GM18868 (cell line): ENCODE data around the gene ACKR1.
A peak's percentile ranks its signal among the peaks of the same experiment; 100 is the strongest.

Experiments
- ATAC-seq: cut with Tn5 transposase; IDR thresholded peaks from one replicate; pipeline ENCODE4 v1.9.1; 2021; ENCODE audit warnings: mild to moderate bottlenecking, moderate library complexity; ENCODE audit not compliant: unreplicated experiment

The ACKR1 gene, protein sequence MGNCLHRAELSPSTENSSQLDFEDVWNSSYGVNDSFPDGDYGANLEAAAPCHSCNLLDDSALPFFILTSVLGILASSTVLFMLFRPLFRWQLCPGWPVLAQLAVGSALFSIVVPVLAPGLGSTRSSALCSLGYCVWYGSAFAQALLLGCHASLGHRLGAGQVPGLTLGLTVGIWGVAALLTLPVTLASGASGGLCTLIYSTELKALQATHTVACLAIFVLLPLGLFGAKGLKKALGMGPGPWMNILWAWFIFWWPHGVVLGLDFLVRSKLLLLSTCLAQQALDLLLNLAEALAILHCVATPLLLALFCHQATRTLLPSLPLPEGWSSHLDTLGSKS

GRCh38 chr1:159204161-159205141 is at the start of gene ACKR1:
Gene ACKR1, plus strand, starts transcription at chr1:159204875. Its CDS starts 85 bp downstream, at chr1:159204960.
- ATAC-seq: no peak

GRCh38 chr1:159161001-159161718 is 43.5 kb upstream of the ACKR1 start:
- peak; percentile 86 for ATAC-seq

GRCh38 chr1:159161719-159162026 is 43.0 kb upstream of the ACKR1 start:
- no peak for ATAC-seq

- ATAC-seq: no peak
Measured at GRCh38 chr1:159162516-159163265, 42.0 kb upstream of the ACKR1 start.

GRCh38 chr1:159163614-159164228 is 41.0 kb upstream of the ACKR1 start:
- no peak for ATAC-seq

- ATAC-seq: no peak
Measured at GRCh38 chr1:159168043-159168442, 36.6 kb upstream of the ACKR1 start.

GRCh38 chr1:159170639-159171038 is 34.0 kb upstream of the ACKR1 start:
- no peak for ATAC-seq

DNA sequence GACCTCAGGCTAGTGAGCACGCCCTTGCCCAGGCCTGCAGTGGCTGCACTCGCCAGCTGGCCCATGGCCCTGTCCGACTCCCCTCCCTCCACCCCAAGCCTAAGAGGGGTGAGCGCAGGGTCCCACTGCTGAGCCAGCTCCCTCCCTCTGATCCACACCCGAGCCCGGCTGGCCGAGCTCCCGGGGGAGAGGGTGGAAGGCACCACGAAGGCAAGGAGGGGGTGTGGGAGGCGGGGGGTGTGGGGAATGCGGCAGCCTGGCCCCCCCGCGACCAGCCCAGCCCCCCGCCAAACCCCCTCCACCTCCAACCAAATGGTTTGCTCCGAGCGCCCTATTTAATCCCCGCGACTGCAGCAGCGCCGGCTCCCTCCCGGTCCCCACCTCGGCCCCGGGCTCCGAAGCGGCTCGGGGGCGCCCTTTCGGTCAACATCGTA is 33.4 kb upstream of the ACKR1 start, which contains the start of gene CADM3:
Gene CADM3, plus strand, starts transcription at position 362 of the 434 bp plus-strand sequence. CDS start 151 bp downstream, outside the sequence.
- ATAC-seq: no peak

DNA sequence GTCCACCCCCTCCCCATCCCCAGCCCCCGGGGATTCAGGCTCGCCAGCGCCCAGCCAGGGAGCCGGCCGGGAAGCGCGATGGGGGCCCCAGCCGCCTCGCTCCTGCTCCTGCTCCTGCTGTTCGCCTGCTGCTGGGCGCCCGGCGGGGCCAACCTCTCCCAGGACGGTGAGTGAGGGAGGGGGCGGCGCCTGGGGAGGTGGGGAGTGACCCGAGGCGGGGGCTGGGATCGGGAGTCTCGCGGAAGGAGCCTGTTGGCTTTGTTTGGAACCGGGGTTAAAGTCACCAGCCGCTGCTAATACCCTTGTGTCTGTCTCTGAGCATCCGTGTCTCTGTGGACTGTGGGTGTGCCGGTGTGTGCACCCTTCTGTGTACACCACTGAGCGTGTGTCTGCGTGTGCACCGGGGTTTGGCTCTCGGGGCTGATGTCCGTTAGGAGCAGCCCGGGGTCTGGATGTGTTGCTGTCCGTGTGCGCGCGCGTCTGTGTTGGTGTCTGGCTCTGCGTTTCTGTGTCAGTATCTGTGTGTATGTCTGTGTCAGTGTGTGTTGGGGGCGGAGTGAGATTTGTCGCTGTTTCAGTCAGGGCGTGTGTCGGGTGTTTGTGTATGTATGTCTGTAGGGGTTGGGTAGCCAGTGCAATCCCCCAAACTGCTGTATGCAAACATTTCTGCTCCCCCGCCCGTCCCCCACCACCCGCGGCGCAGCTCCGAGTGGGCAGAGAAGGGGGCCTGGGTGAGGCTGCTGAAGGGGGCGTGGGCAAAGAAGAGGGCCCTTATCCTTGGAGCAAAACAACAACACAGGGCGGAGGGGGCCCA is 32.8 kb upstream of the ACKR1 start:
- peak; percentile 38 for ATAC-seq

GRCh38 chr1:159172614-159173291 is 31.9 kb upstream of the ACKR1 start:
- ATAC-seq: no peak

DNA sequence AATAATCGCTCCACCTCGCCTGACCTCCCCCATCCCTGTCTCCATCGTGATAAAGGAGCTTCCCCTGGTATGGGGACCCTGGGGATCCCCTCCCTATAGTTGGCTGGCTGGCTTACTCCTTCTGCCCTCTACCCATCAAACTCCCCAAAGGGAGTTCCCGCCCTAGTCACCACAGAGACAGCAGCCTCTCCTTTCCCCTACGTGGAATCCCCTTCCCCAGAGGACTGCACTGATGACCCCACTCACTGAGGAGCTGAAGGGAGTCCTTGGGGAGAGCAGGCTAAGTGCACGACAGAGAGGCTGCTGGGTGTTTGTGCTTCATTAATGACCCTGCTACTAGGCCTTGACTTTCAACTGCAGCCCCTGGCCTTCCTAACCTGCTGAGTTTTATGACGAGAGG is 31.4 kb upstream of the ACKR1 start:
- peak; percentile 68 for ATAC-seq

DNA sequence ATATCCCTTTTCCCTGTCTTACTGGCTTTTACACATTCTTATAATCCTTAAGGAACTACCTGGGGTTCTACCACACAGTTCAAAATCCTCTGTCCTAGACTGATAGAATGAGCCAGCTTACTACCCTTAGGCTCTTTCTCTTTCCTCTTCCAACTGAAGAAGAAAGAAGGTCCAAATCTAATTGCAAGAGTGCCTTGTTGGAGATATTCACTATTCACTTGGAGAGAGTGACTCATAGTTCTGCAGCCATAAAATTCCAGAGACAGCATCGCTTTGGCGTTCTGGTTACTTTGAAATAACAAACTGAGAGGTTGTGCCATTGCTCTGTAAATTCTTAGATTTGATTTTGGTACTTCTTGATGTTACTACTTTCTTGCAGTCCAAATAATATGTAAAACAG is 29.1 kb upstream of the ACKR1 start:
- ATAC-seq: no peak

DNA sequence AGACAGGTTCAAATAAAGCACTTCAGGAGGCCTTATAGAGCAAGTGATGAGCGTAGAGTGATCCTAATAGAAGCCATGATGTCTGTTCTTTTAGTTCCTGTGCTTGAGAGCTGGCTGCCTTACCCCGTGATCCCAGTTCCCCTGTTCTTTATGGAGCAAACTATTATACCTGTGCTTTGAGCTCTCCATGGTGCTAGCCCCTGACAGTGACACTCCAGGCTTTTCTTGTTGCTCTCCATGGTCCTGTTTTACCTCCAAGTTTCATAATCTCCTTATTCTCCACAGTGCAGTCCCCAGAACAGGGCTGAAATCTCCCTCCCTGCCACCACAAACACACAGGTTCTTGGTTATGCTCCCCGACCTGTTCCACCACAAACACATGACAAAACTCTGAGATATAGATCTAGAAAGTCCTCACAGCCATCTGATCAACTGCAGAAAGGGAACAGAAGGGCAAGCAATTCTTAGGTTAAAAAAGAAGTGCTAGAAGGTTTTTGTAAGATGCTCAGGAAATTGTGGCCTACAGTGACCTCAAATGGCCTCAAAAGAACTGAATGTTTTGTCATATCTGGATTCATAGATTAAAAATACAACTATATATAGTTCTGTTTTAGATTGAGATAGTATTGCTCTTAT is 27.3 kb upstream of the ACKR1 start:
- no peak for ATAC-seq

DNA sequence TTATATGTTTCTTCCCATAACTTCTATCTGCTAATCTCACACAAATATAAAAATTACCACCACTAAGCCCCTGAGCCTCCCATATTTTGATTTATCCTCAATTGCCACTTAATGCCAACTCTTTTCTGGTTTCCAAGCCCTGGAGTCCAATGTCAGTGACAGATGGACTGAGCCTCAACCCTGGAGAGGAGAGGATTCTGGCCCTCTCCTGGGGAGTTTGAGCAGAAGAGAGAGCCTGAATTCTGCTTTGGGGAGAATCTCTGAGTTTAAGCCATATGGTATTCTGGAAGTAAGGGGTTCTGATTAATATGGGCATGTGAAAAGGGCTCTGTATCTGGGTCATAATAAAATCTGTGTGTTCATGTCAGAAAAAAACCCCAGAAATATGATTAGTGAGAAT is 24.8 kb upstream of the ACKR1 start:
- no peak for ATAC-seq

DNA sequence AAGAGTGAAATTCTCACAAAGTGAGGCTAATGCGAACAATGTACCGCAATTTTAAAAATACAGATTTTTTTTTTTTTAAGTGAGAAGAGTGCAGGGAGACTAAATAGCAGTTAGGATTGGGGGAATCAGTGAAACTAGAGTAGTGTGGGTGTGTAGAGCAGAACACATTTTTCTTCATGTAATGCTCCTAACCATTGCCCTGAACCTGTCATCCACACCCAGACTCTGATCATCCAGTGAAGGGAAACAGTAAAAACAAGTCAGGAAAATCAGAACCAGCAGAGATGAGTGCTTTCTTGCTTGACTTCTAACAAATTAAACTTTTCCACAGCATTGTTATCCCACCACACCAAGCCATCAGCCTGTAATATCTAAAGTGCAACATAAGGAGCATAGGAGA is 24.2 kb upstream of the ACKR1 start:
- ATAC-seq: no peak

- no peak for ATAC-seq
Measured at GRCh38 chr1:159181328-159182024, 23.2 kb upstream of the ACKR1 start.

DNA sequence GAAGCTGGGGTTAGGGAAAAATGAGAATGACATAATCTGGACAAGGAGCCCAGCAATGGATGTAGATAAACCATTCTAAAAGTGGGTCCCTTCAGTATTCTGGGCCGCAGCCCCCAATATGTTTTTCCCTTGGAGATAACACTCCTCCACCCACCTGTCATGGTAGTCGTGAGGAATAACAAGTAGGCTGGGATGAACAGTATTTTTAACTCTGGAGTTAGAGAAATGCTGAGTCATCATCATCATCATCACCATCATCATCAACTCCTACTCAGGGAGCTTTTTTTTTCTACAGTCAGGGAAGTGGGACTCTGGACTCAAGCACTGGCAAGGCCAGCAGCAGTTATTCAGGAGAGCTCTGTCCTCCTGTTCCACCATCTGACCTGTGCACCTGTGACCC is 20.5 kb upstream of the ACKR1 start:
- no peak for ATAC-seq

DNA sequence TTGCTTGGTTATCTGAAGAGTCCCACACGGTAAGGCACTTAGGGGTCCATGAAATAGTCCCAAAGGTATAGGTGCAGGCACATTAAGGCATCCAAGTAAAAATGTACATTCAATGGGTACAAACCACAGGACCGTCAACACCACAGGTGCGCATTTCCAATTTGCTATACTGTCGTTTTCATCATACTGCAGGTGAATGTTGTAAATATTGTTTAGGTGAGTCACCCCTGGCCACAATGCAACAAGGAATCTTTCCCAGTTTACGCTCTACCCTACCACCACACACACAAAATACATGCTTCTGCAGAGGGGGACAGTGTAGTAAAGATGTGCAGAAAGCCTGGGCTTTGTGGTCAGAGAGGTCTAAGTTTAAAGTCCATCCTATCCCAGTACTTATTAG is 19.6 kb upstream of the ACKR1 start:
- ATAC-seq: no peak
